Measurements from ENCODE around the gene UACA.
"Not testable (repeated sequence)": the region's sequence is repeated elsewhere in the genome, so short reads cannot be mapped to it uniquely, and the experiment has no call there.

Gene UACA

GRCh38 chr15:70625011-70625410 lies 138.3 kb downstream of the UACA start:
- H3K4me3 ChIP-seq, result no peak overlapping the region

GRCh38 chr15:70618929-70619328 lies 144.4 kb downstream of the UACA start:
- H3K4me3 ChIP-seq, result no peak overlapping the region
- no peaks in the 10 kb centered on the region for H3K36me3 ChIP-seq (ENCODE audit: insufficient read depth, low read length)
- peaks cover 9% of the 10 kb centered on the region; the same call in 1 of the 2 replicates for H3K9me3 ChIP-seq (ENCODE audit: low read depth, low read length)
- DNase-seq (ENCODE audit: low read depth, low spot score), result no peak
- TF ChIP-seq FOXP2 (optimal IDR thresholded peaks at IDR 0.05; ENCODE audit: control extremely low read depth, extremely low read length, insufficient read depth) (no peak), EZH2 (IDR thresholded peaks at IDR 0.05) (no peak), POLR2AphosphoS5 (IDR thresholded peaks at IDR 0.05; ENCODE audit: borderline replicate concordance, low read depth, low read length) (no peak)
- no peak overlapping the region for H3K9ac ChIP-seq (ENCODE audit: insufficient read length)
- no peak overlapping the region for H3K27ac ChIP-seq

More at GRCh38 chr15:70625011-70625410, 138.3 kb downstream of the UACA start:
- no peak for DNase-seq (ENCODE audit: low read depth, low spot score)
- H3K9ac ChIP-seq (ENCODE audit: insufficient read length), result no peak overlapping the region
- TF ChIP-seq EZH2 (IDR thresholded peaks at IDR 0.05) (no peak), POLR2AphosphoS5 (IDR thresholded peaks at IDR 0.05; ENCODE audit: borderline replicate concordance, low read depth, low read length) (no peak), FOXP2 (optimal IDR thresholded peaks at IDR 0.05; ENCODE audit: control extremely low read depth, extremely low read length, insufficient read depth) (no peak)
- H3K27ac ChIP-seq, result no peak overlapping the region
- peaks cover 9% of the 10 kb centered on the region; the same call in 1 of the 2 replicates for H3K9me3 ChIP-seq (ENCODE audit: low read depth, low read length)
- H3K36me3 ChIP-seq (ENCODE audit: insufficient read depth, low read length), result no peaks in the 10 kb centered on the region

- Histone ChIP-seq H3K27ac (no peak overlapping the region), H3K9ac (ENCODE audit: insufficient read length) (no peak overlapping the region), H3K36me3 (ENCODE audit: insufficient read depth, low read length) (no peaks in the 10 kb centered on the region), H3K4me3 (no peak overlapping the region), H3K9me3 (ENCODE audit: low read depth, low read length) (peaks cover 9% of the 10 kb centered on the region; the same call in 1 of the 2 replicates)
- TF ChIP-seq FOXP2 (optimal IDR thresholded peaks at IDR 0.05; ENCODE audit: control extremely low read depth, extremely low read length, insufficient read depth) (no peak), EZH2 (IDR thresholded peaks at IDR 0.05) (no peak), POLR2AphosphoS5 (IDR thresholded peaks at IDR 0.05; ENCODE audit: borderline replicate concordance, low read depth, low read length) (no peak)
- DNase-seq (ENCODE audit: low read depth, low spot score), result no peak
Observed at GRCh38 chr15:70617911-70618287, 145.5 kb downstream of the UACA start.

GRCh38 chr15:70617076-70617910 lies 146.1 kb downstream of the UACA start:
- Histone ChIP-seq H3K9ac (ENCODE audit: insufficient read length) (no peak overlapping the region), H3K4me3 (no peak overlapping the region), H3K27ac (no peak overlapping the region), H3K36me3 (ENCODE audit: insufficient read depth, low read length) (no peaks in the 10 kb centered on the region), H3K9me3 (ENCODE audit: low read depth, low read length) (peaks cover 3% of the 10 kb centered on the region; the same call in 1 of the 2 replicates)
- DNase-seq (ENCODE audit: low read depth, low spot score), result no peak
- TF ChIP-seq FOXP2 (optimal IDR thresholded peaks at IDR 0.05; ENCODE audit: control extremely low read depth, extremely low read length, insufficient read depth), result no peak
- TF ChIP-seq POLR2AphosphoS5 (IDR thresholded peaks at IDR 0.05; ENCODE audit: borderline replicate concordance, low read depth, low read length), result no peak

- H3K9ac ChIP-seq (ENCODE audit: insufficient read length); H3K9me3 ChIP-seq (ENCODE audit: low read depth, low read length); H3K36me3 ChIP-seq (ENCODE audit: insufficient read depth, low read length); DNase-seq (ENCODE audit: low read depth, low spot score); H3K27ac ChIP-seq; H3K4me3 ChIP-seq: not testable (repeated sequence)
Observed at GRCh38 chr15:70616311-70616756, 147.0 kb downstream of the UACA start.

- H3K9me3 ChIP-seq (ENCODE audit: low read depth, low read length), result no peaks in the 10 kb centered on the region
- no peak for DNase-seq (ENCODE audit: low read depth, low spot score)
- H3K4me3 ChIP-seq, result no peak overlapping the region
- TF ChIP-seq FOXP2 (optimal IDR thresholded peaks at IDR 0.05; ENCODE audit: control extremely low read depth, extremely low read length, insufficient read depth) (no peak), POLR2AphosphoS5 (IDR thresholded peaks at IDR 0.05; ENCODE audit: borderline replicate concordance, low read depth, low read length) (no peak), EZH2 (IDR thresholded peaks at IDR 0.05) (no peak)
- no peaks in the 10 kb centered on the region for H3K36me3 ChIP-seq (ENCODE audit: insufficient read depth, low read length)
- no peak overlapping the region for H3K27ac ChIP-seq
- H3K9ac ChIP-seq (ENCODE audit: insufficient read length), result no peak overlapping the region
Observed at GRCh38 chr15:70615435-70616310, 147.7 kb downstream of the UACA start.

GRCh38 chr15:70614221-70614620 lies 149.1 kb downstream of the UACA start:
- no peak for DNase-seq (ENCODE audit: low read depth, low spot score)
- Histone ChIP-seq H3K36me3 (ENCODE audit: insufficient read depth, low read length) (no peaks in the 10 kb centered on the region), H3K27ac (no peak overlapping the region), H3K9ac (ENCODE audit: insufficient read length) (no peak overlapping the region), H3K9me3 (ENCODE audit: low read depth, low read length) (no peaks in the 10 kb centered on the region), H3K4me3 (no peak overlapping the region)
- TF ChIP-seq POLR2AphosphoS5 (IDR thresholded peaks at IDR 0.05; ENCODE audit: borderline replicate concordance, low read depth, low read length), result no peak
- TF ChIP-seq EZH2 (IDR thresholded peaks at IDR 0.05), result no peak
- TF ChIP-seq FOXP2 (optimal IDR thresholded peaks at IDR 0.05; ENCODE audit: control extremely low read depth, extremely low read length, insufficient read depth), result no peak

GRCh38 chr15:70613271-70613670 lies 150.1 kb downstream of the UACA start:
- Histone ChIP-seq H3K27ac (no peak overlapping the region), H3K9ac (ENCODE audit: insufficient read length) (no peak overlapping the region), H3K9me3 (ENCODE audit: low read depth, low read length) (no peaks in the 10 kb centered on the region), H3K36me3 (ENCODE audit: insufficient read depth, low read length) (no peaks in the 10 kb centered on the region), H3K4me3 (no peak overlapping the region)
- TF ChIP-seq EZH2 (IDR thresholded peaks at IDR 0.05) (no peak), FOXP2 (optimal IDR thresholded peaks at IDR 0.05; ENCODE audit: control extremely low read depth, extremely low read length, insufficient read depth) (no peak), POLR2AphosphoS5 (IDR thresholded peaks at IDR 0.05; ENCODE audit: borderline replicate concordance, low read depth, low read length) (no peak)
- DNase-seq (ENCODE audit: low read depth, low spot score), result no peak

All from SK-N-MC (cell line).